SW480 (cell line): ENCODE measurements around the gene INTS1.
A peak's percentile ranks its signal among the peaks of the same experiment; 100 is the strongest.

Source experiments
- DNase-seq: peaks from one replicate; pipeline ENCODE4 v3.0.0-alpha.2; 2016; ENCODE audit warnings: low spot score

INTS1 gene

DNA sequence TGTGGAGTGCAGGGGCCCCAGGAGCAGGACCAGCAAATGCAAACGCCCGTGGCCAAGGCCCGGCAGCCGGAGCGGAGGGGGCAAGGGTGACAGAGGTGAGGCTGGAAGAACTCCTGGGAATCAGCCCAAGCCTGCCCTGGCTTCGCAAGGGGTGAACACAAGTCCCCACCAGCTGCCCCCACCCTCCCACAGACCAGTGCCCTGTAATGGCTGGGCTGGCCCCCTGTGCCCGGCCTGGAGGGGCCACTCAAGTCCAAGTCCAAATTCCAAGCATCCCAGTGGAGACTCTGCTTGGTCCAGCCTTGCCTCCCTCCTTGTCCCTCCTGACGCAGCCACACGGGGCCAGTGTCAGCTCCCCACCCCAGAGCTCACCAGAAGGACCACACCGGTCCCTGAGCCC lies 73.0 kb downstream of the INTS1 start:
- no peak for DNase-seq

DNA sequence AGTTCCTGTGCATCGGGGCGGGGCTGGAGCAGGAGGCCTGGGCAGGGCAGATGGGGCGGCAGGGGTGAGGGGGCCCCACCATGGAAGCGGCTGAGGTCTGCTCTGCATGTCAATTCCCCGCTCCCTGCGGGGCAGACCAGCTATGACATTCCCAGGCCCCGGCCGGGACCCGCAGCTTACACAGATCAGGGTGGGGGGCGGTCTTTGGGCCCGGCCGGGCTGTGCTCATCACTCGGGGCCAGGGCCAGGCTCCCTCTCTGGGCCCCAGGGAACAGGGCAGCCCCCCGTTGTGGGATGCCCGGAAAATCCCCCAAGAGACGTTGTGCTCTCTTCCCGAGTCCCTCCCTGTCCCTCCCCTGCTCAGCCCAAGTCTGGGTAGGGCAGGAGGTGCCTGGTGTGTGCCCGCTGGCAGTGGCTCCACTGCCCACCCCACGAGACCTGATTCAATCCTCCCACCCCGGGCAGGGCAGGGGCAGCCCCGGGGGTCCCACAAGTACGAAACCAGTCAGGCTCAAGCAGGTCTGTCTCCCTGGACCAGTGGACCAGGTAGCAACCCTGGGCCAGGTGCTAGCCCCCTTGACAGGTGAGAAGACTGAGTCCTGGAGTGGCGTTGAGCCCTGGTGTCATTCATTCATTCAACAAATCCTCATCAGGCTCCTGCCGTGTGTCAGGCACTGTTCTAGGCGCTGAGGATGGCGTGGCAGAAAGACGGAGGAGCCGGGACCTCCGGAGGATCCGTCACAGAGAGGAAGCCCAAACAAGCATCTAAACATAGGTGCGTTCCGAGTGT lies 73.9 kb downstream of the INTS1 start:
- no peak for DNase-seq

DNA sequence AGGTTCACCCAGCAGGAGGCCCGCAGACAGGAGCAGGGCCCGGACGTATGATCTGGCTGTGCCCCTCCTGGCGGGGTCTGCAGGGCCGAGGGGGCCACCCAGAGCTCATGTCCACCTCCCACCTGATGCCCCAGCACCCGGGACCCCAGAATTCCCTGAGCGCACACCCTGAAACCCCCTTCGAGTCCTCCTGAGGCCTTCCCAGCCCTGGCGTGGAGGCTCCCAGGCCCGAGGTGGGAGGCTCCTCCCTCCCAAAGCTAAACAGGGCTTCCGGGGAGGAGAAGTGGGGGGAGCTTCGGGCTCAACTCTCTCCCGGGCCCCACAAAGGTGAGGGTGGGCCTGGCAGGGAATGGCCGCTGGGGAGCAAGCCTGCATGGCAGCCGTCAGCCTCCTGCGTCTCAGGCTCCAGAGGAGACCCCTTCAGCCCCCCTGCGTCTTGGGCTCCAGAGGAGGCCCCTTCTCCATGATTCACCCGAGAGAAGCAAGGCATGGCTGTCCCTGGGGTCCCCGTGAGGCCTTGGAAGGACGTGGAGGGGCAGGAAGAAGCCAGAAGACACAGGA lies 75.2 kb downstream of the INTS1 start:
- DNase-seq: no peak

DNA sequence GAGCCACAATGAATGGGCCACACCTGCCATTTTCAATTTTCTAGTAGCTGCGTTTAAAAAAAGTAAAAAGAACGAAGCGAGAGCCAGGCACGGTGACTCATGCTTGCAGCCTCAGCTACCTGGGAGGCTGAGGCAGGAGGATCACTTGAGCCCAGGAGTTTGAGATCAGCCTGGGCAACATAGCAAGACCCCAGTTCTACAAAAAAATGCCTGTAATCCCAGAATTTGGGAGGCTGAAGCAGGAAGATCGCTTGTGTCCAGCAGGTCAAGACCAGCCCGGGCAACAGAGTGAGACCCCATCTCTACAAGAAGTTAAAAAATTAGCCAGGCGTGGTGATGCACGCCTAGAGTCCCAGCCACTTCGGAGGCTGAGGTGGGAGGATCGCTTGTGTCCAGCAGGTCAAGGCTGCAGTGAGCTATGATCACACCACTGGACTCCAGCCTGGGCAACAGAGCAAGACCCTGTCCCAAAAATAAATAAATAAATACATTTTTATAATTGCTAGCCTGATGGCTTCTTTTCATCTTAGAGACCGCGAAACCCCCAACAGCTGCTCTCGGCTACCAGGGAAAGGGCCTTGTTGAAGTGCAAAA lies 77.0 kb downstream of the INTS1 start:
- DNase-seq: no peak

DNA sequence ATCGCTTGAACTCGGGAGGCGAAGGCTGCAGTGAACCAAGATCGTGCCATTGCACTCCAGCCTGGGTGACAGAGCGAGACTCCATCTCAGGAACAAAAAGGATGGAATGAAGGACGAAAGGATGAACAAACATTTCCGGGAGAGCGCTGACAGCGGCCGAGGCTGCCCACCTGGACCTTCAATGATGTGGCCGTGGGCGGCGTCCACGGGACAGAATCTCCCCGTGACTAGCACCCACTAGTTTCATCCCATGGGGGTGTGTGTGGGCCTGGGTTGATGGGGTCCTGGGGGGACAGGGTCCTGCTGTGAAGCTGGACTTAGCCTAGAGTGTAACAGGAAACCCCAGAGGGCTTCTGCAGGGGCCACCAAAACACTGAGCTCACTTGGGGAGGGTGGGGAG lies 77.7 kb downstream of the INTS1 start:
- no peak for DNase-seq

DNA sequence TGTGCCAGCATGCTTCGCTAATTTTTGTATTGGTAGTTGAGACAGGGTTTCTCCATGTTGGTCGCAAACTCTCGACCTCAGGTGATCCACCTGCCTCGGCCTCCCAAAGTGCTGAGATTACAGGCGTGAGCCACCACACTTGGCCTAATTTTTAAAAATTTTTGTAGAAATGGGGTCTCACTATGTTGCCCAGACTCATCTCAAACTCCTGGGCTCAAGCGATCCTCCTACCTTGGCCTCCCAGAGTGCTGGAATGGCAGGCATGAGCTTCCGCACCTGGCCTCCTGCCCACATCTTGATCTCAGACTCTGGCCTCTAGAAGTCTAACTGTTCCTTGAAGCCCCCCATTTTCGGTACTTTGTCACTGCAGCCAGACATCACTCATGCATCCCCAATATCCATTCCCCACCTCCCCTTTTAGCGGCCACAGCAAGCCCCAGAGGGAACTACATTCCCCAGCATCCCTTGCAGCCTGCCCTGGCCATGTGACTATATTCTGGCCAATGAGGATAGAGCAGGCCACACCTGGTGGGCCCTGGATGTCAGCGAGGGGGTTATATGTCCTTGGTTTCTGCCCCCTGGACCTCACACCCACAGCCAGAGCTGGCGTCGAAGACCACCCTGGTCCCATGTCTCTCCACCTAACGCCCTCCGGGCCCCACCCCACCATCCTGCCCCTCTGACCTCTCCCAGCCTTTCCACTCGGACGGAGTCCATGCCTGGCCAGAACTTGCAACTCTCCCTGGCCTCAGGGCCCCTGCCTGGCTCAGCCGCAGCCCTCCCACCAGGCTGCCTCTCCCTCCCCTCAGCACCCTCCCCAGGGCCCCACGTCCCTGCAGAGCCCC lies 78.7 kb downstream of the INTS1 start:
- DNase-seq: no peak

DNA sequence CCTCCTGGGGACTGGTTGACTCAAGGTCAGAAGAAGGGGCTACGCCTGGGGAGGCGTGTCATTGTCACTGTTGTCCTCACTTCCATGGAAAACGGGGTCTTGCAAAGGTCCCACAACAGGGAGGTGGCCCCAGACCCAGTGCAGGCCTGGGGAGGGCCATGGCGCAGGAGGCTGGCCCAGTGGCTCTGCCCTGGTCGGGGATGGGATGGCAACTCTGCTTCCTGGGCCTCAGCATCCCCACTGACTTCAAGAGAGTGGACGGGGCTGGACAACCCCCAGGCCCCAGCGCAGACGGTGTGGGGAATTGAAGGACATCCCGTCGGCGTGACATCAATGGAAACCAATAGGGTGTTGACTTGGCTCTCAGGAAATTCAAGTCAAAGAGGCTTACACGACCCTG lies 80.1 kb downstream of the INTS1 start:
- DNase-seq: no peak

DNA sequence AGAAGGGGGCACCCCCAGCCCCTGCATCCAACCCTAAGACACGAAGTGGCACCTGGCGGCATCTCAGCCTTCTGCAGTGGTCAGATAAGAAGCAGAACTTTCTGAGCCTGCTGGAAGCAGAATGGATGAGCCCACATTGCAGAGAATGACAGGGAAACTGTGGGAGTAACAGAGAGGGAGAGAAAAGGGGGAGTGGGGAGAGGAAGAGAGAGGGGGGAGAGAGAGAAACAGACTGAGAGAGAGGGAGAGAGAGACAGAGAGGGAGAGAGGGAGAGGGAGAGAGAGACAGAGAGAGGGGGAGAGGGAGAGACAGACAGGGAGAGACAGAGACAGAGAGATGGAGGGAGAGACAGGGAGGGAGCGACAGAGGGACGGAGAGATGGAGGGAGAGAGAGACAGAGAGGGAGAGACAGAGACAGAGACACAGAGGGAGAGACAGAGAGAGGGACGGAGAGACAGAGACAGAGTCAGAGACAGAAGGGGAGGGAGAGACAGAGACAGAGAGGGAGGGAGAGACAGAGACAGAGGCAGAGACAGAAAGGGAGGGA lies 80.9 kb downstream of the INTS1 start:
- DNase-seq: no peak

DNA sequence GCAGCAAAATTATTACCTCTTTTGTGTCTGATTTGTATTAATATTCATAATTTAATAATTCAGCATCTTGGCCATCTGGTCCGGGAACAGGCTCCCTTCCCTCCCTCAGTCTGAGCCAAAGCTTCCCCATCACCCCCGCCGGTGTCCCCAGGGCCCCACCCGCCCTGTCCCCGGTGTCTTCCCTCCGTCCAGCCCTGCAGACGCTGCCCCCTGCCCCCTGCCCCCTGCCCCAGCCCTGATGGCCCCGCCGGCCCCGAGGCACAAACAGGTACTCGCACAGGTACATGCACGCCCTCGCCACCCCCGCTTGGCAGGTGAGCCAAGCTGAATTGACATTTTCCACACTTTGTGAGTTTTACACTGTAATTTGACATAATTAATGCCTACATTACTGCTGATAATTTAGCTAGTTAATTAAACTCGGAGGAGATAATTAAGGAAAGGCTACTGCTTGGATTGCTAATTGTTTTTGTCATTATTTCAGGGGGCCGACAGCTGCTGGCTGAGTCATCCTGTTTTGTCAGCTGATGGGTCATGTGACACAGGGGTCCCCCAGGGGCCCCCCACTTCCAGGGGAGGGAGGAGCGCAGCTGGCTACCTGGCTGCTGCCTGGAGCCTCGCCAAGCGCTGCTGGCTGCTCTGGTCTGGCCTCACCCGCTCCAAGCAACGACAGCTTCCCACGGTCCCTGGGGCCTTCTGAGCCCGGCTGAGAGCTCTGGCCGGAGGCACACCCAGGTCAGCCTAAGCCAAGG lies 81.5 kb downstream of the INTS1 start:
- no peak for DNase-seq

DNA sequence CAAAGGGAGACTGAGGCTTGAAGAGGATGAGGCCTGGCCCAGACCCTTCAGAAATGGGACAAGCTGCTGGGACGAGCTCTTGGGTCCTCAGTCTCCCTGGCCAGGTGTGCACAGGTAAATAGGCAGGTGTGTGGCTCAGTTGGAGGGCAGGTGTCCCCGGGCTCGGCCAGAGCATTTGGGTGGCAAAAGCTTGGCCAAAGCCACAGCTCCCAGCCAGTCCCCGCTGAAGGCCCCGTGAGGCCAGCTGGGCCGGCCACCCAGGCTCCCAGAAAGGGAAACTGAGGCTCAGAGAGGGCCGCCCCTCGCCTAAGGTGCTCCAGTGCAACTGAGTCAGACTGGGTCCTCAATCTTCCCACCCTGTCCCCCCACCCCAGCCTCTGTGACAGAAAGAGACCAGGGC lies 82.2 kb downstream of the INTS1 start:
- DNase-seq: no peak

DNA sequence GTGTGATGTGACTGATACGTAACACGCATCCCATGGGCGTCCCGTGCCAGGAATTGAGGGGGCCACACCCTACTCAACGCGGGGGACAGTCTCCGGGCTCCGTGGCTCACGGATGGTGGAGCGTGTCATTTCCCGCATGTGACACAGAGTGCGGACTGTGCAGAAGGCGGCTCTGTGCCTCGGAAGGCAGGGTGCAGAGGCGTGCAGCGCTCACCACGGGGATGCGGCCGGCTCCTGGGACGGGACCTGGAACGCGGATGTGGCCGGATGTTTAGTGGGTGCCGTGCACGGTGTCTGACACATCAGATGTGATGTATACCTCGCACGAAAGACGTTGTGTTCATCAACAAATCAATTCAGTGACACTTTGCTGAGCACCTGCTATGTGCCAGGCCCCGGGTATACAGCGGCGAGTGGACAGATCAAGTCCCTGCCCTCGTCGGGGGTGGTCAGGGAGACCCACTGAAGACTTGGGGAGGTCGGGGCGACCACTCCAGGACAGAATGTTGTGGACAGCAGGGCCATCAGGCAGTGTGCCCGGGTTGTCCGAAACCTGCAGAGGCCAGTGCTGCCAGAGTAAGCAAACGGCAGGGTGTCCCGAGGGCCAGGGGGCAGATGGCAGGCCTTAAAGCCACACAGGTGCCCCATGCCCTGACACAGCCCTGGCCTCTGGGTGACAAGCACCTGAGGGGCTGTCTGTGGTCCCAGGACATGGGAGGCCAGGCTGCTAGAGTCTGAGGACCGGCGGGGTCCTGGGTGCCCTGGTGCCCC lies 83.0 kb downstream of the INTS1 start:
- DNase-seq: peak; percentile 42
